HCT116 (cell line): ENCODE results near the gene CFD. TPM values are rescaled to one million over a fixed set of nuclear protein-coding genes. Genes with fewer than 3 reads are reported as not detected.
"Not testable (repeated sequence)": the region's sequence is repeated elsewhere in the genome, so short reads cannot be mapped to it uniquely, and the experiment has no call there.

ENCODE experiments used
- ATAC-seq: fragments of 200-7000 bp; cut with Tn5 transposase; 2 replicates; pipeline ENCODE4 v1.9.1; 2020; ENCODE audit warnings: mild to moderate bottlenecking, moderate library complexity
- BruUV-seq: library from RNA; stranded (reverse); fragments of 400-500 nt; replicated peaks from 2 replicates; lab custom pipeline; 2021; lab: Mats Ljungman, UMichigan
- CTCF ChIA-PET: fragments of 300-600 bp; sonication (Branson Sonifier 250); formaldehyde crosslinking; loops from one replicate; lab custom pipeline; 2021; ENCODE audit warnings: antibody characterized with exemption; lab: Charles Lee
- POLR2A ChIA-PET: fragments of 300-600, 350-600 bp; sonication (Branson Sonifier 250); formaldehyde crosslinking; loops from one replicate; lab custom pipeline; 2021; ENCODE audit warnings: antibody characterized with exemption; lab: Charles Lee
- RAD21 ChIA-PET, 2 experiments: fragments of 300-600 bp; sonication (Branson Sonifier 250); formaldehyde crosslinking; loops; one replicate each; lab custom pipeline; 2023; ENCODE audit warnings: low total read pairs in 2 of 2; ENCODE audit not compliant: uncharacterized antibody in 2 of 2, unreplicated experiment in 2 of 2, low non-redundant PET in 1 of 2; lab: Charles Lee
- DNase-seq: peaks from one replicate; pipeline ENCODE4 v3.0.0-alpha.2; 2010; ENCODE audit warnings: low read depth, low spot score
- H2AFZ ChIP-seq: fragments of 200-600 bp; shearing (Covaris generic), sonication (generic); 2 replicates; pipeline ENCODE4 v1.6.1; 2017; ENCODE audit warnings: low read depth, mixed run types, mixed read lengths, antibody characterized with exemption, low read length; ENCODE audit not compliant: poor library complexity, severe bottlenecking
- H3K27ac ChIP-seq: 2 replicates; pipeline ENCODE4 v1.5.1; 2012; ENCODE audit warnings: low read depth, low read length
- H3K27me3 ChIP-seq: fragments of 200-600 bp; sonication (generic); 2 replicates; pipeline ENCODE4 v1.6.1; 2016; ENCODE audit warnings: mixed run types, low read length, mixed read lengths; ENCODE audit not compliant: insufficient read depth
- H3K36me3 ChIP-seq, 2 experiments: fragments of 200-500 bp in 1 of 2; fragments of 200-600 bp in 1 of 2; sonication (Bioruptor generic) in 1 of 2; sonication (generic) in 1 of 2; 2 replicates each; pipeline versions ENCODE4 v1.5.1 to v1.6.1; 2014 to 2016; ENCODE audit warnings: low read length in 2 of 2, inconsistent platforms in 1 of 2, mixed read lengths in 1 of 2, mixed run types in 1 of 2; ENCODE audit not compliant: insufficient read depth in 2 of 2, control insufficient read depth in 1 of 2
- H3K4me1 ChIP-seq, 2 experiments: fragments of 200-600 bp in 1 of 2; sonication (generic) in 1 of 2; 2 replicates each; pipeline versions ENCODE4 v1.5.1 to v1.6.1; 2012 to 2017; ENCODE audit warnings: low read length in 2 of 2, inconsistent platforms in 1 of 2, mild to moderate bottlenecking in 1 of 2, mixed read lengths in 1 of 2, mixed run types in 1 of 2, moderate library complexity in 1 of 2; ENCODE audit not compliant: insufficient read depth in 2 of 2, control insufficient read depth in 1 of 2
- H3K4me2 ChIP-seq: fragments of 200-600 bp; sonication (generic); 2 replicates; pipeline ENCODE4 v1.6.1; 2017; ENCODE audit warnings: mixed run types, low read length, mixed read lengths
- H3K4me3 ChIP-seq, 2 experiments: fragments of 200-600 bp in 1 of 2; sonication (generic) in 1 of 2; replicated peaks in 1 of 2; 2 replicates each; pipeline ENCODE4 v1.5.1; 2011 to 2016; ENCODE audit warnings: low read length in 2 of 2, control low read depth in 1 of 2, low read depth in 1 of 2, mild to moderate bottlenecking in 1 of 2, mixed read lengths in 1 of 2, mixed run types in 1 of 2
- H3K79me2 ChIP-seq: fragments of 200-600 bp; sonication (generic); 2 replicates; pipeline ENCODE4 v1.6.1; 2017; ENCODE audit warnings: mild to moderate bottlenecking, mixed run types, low read length, moderate library complexity, mixed read lengths; ENCODE audit not compliant: insufficient read depth
- H3K9ac ChIP-seq: fragments of 200-600 bp; sonication (generic); 2 replicates; pipeline ENCODE4 v1.6.1; 2016; ENCODE audit warnings: low read length, mixed read lengths
- H3K9me2 ChIP-seq: fragments of 200-600 bp; sonication (generic), shearing (Covaris generic); 2 replicates; pipeline ENCODE4 v1.6.1; 2017; ENCODE audit warnings: mixed run types, mild to moderate bottlenecking, moderate library complexity; ENCODE audit not compliant: insufficient read depth
- H3K9me3 ChIP-seq, 2 experiments: fragments of 200-500 bp in 1 of 2; fragments of 200-600 bp in 1 of 2; sonication (Bioruptor generic) in 1 of 2; sonication (generic) in 1 of 2; 2 replicates each; pipeline ENCODE4 v1.6.1; 2014 to 2017; ENCODE audit warnings: low read length in 2 of 2, mixed read lengths in 2 of 2, inconsistent platforms in 1 of 2, low read depth in 1 of 2, mild to moderate bottlenecking in 1 of 2, mixed run types in 1 of 2, moderate library complexity in 1 of 2; ENCODE audit not compliant: control insufficient read depth in 1 of 2, insufficient read depth in 1 of 2
- H4K20me1 ChIP-seq: fragments of 200-600 bp; sonication (generic), shearing (Covaris generic); 2 replicates; pipeline ENCODE4 v1.6.1; 2017; ENCODE audit warnings: mixed run types, mild to moderate bottlenecking, moderate library complexity; ENCODE audit not compliant: insufficient read depth
- EGR1 ChIP-seq: IDR thresholded peaks from 2 replicates; pipeline ENCODE4 v1.6.1; 2012; ENCODE audit warnings: low read depth
- ELF1 ChIP-seq: IDR thresholded peaks from 2 replicates; pipeline ENCODE4 v1.6.1; 2012; ENCODE audit warnings: low read depth, borderline replicate concordance
- EZH2phosphoT487 ChIP-seq: fragments of 200-600 bp; IDR thresholded peaks from 2 replicates; pipeline ENCODE4 v1.6.1; 2018; ENCODE audit warnings: antibody characterized with exemption, borderline replicate concordance
- FOSL1 ChIP-seq: IDR thresholded peaks from 2 replicates; pipeline ENCODE4 v1.6.1; 2012; ENCODE audit warnings: low read depth
- JUND ChIP-seq: IDR thresholded peaks from 2 replicates; pipeline ENCODE4 v1.6.1; 2012
- POLR2A ChIP-seq: IDR thresholded peaks from 2 replicates; pipeline ENCODE4 v1.7.0; 2011; ENCODE audit warnings: borderline replicate concordance; ENCODE audit not compliant: insufficient read depth, insufficient read length; ENCODE audit errors: extremely low read depth
- POLR2AphosphoS5 ChIP-seq: IDR thresholded peaks from 2 replicates; pipeline ENCODE4 v1.6.1; 2011; ENCODE audit warnings: mild to moderate bottlenecking, low read depth, low read length, moderate library complexity
- RAD21 ChIP-seq: IDR thresholded peaks from 2 replicates; pipeline ENCODE4 v1.6.1; 2012; ENCODE audit warnings: low read depth, mild to moderate bottlenecking
- REST ChIP-seq: IDR thresholded peaks from 2 replicates; pipeline ENCODE4 v1.6.1; 2012; ENCODE audit warnings: low read depth
- SIN3A ChIP-seq: IDR thresholded peaks from 2 replicates; pipeline ENCODE4 v1.6.1; 2012; ENCODE audit warnings: low read depth
- SP1 ChIP-seq: IDR thresholded peaks from 2 replicates; pipeline ENCODE4 v1.6.1; 2012; ENCODE audit warnings: low read depth
- SRF ChIP-seq: IDR thresholded peaks from 2 replicates; pipeline ENCODE4 v1.6.1; 2012; ENCODE audit warnings: low read depth
- TCF7L2 ChIP-seq: IDR thresholded peaks from 2 replicates; pipeline ENCODE4 v1.7.0; 2011; ENCODE audit warnings: borderline replicate concordance, inconsistent platforms; ENCODE audit not compliant: insufficient read depth, insufficient read length; ENCODE audit errors: extremely low read depth
- YY1 ChIP-seq: IDR thresholded peaks from 2 replicates; pipeline ENCODE4 v1.6.1; 2011; ENCODE audit warnings: low read length, low read depth, moderate library complexity, mild to moderate bottlenecking; ENCODE audit not compliant: insufficient replicate concordance; ENCODE audit errors: extremely low read depth
- ZFX ChIP-seq: fragments of 450-650 bp; IDR thresholded peaks from 2 replicates; pipeline ENCODE4 v1.6.1; 2017
- ZNF274 ChIP-seq: fragments of 200-500 bp; sonication (Bioruptor generic); IDR thresholded peaks from 2 replicates; pipeline ENCODE4 v1.6.1; 2014; ENCODE audit warnings: mild to moderate bottlenecking, low read depth, low read length, inconsistent platforms
- intact Hi-C: fragments of 100-400 bp; cut with micrococcal nuclease; formaldehyde crosslinking; loops from 2 replicates; pipeline ENCODE4 v1.10.0; 2022
- total RNA-seq: library from RNA; stranded (reverse); gene quantifications from one replicate; pipeline ENCODE4 v1.2.1, GENCODE V29; 2021; ENCODE audit not compliant: unreplicated experiment
- TF ChIP-seq, protein P1 (sequence below): IDR thresholded peaks from 2 replicates; pipeline ENCODE4 v1.6.1; 2012

The CFD gene
- total RNA-seq, 1 experiment from 2014 or later = 80.2 TPM

GRCh38 chr19:853614-854220, 5.7 kb upstream of the CFD start:
- BruUV-seq, RAD21 ChIA-PET, H3K79me2 ChIP-seq, H3K9ac ChIP-seq, CTCF ChIA-PET, H3K9me3 ChIP-seq, H3K4me2 ChIP-seq, H3K27ac ChIP-seq, DNase-seq, H4K20me1 ChIP-seq, H3K36me3 ChIP-seq, H3K4me3 ChIP-seq, intact Hi-C loops, ATAC-seq, H3K27me3 ChIP-seq, H2AFZ ChIP-seq, H3K9me2 ChIP-seq: not testable (repeated sequence)
- peaks cover 6 to 13% of the 10 kb centered on the region in 2 experiments; a peak in 3 of 4 replicates for H3K4me1 ChIP-seq
- POLR2A ChIA-PET = interaction anchor here (0.6 kb wide), 1 partner anchor 87 kb away, joined by 3 read pairs; no protein-coding TSS in a partner anchor

DNA sequence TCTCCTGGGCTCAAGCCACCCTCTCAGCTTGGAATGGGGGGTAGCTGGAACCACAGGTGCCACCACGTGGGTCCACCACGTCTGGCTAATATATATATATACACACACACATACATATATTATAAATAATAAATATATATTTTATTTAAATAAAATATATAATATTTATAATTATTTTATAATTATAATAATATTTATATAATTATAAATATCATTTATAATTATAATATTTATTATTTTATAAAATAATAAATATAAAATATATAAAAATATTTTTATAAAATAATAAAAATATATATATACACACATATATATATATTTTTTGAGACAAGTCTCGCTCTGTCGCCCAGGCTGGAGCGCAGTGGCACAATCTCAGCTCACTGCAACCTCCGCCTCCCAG, 4.9 kb upstream of the CFD start:
- ChIA-PET RAD21 (no interaction called here), CTCF (no interaction called here), POLR2A (interaction anchor here (0.6 kb wide), 1 partner anchor 88 kb away, joined by 3 read pairs; no protein-coding TSS in a partner anchor)
- Histone ChIP-seq H3K79me2 (no peaks in the 10 kb centered on the region), H3K27me3 (no peaks in the 10 kb centered on the region), H2AFZ (no peak overlapping the region), H3K4me3 (no peak overlapping the region), H3K4me2 (no peak overlapping the region), H3K9me3 (no peaks in the 10 kb centered on the region), H4K20me1 (no peaks in the 10 kb centered on the region), H3K4me1 (peaks cover 12 to 21% of the 10 kb centered on the region in 2 experiments), H3K9ac (no peak overlapping the region), H3K36me3 (no peaks in the 10 kb centered on the region), H3K27ac (no peak overlapping the region), H3K9me2 (no peaks in the 10 kb centered on the region)
- no peak for TF ChIP-seq POLR2A
- TF ChIP-seq ELF1 = no peak
- TF ChIP-seq ZFX = no peak
- no peak for TF ChIP-seq TCF7L2
- no peak for TF ChIP-seq FOSL1
- TF ChIP-seq REST = no peak
- TF ChIP-seq, protein P1, sequence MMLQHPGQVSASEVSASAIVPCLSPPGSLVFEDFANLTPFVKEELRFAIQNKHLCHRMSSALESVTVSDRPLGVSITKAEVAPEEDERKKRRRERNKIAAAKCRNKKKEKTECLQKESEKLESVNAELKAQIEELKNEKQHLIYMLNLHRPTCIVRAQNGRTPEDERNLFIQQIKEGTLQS = no peak
- TF ChIP-seq POLR2AphosphoS5 = no peak
- TF ChIP-seq SP1 = no peak
- no peak for TF ChIP-seq ZNF274
- TF ChIP-seq JUND = no peak
- no peak for TF ChIP-seq EGR1
- no peak for TF ChIP-seq RAD21
- no peak for TF ChIP-seq YY1
- TF ChIP-seq SRF = no peak
- no peak for TF ChIP-seq SIN3A
- TF ChIP-seq EZH2phosphoT487 = no peak
- DNase-seq (no peak), ATAC-seq (no peak)
- intact Hi-C loops = no loop called here
- BruUV-seq = no TSS peak
